NCI-H2029 (cell line): ENCODE data around the gene KCNQ1.

Experiments used
- DNase-seq: peaks from one replicate; lab custom pipeline; 2025; lab: John Stamatoyannopoulos, UW

The KCNQ1 gene

GRCh38 chr11:2747248-2748027 is 302.6 kb downstream of the KCNQ1 start:
- DNase-seq, result no peak

- DNase-seq, result no peak
Observed at GRCh38 chr11:2748061-2748813, 303.4 kb downstream of the KCNQ1 start.

GRCh38 chr11:2748814-2749554 is 304.2 kb downstream of the KCNQ1 start:
- DNase-seq, result no peak

- no peak for DNase-seq
Observed at GRCh38 chr11:2750101-2750681, 305.4 kb downstream of the KCNQ1 start.

GRCh38 chr11:2750682-2751522 is 306.1 kb downstream of the KCNQ1 start:
- peak; percentile 13 for DNase-seq

GRCh38 chr11:2751523-2752203 is 306.9 kb downstream of the KCNQ1 start:
- DNase-seq, result no peak

GRCh38 chr11:2752204-2752770 is 307.5 kb downstream of the KCNQ1 start:
- DNase-seq, result no peak

GRCh38 chr11:2752923-2753322 is 308.1 kb downstream of the KCNQ1 start:
- no peak for DNase-seq

- DNase-seq, result no peak
Observed at GRCh38 chr11:2754008-2754407, 309.2 kb downstream of the KCNQ1 start.

- no peak for DNase-seq
Observed at GRCh38 chr11:2755071-2755470, 310.3 kb downstream of the KCNQ1 start.

- DNase-seq, result no peak
Observed at GRCh38 chr11:2758751-2759150, 313.9 kb downstream of the KCNQ1 start.

- no peak for DNase-seq
Observed at GRCh38 chr11:2759228-2760195, 314.7 kb downstream of the KCNQ1 start.

GRCh38 chr11:2760196-2760871 is 315.5 kb downstream of the KCNQ1 start:
- DNase-seq, result no peak

- no peak for DNase-seq
Observed at GRCh38 chr11:2761131-2762030, 316.6 kb downstream of the KCNQ1 start.

- DNase-seq, result no peak
Observed at GRCh38 chr11:2762031-2762380, 317.2 kb downstream of the KCNQ1 start.

- DNase-seq, result no peak
Observed at GRCh38 chr11:2762451-2762850, 317.6 kb downstream of the KCNQ1 start.

GRCh38 chr11:2763984-2764383 is 319.2 kb downstream of the KCNQ1 start:
- DNase-seq, result no peak

GRCh38 chr11:2765491-2765890 is 320.7 kb downstream of the KCNQ1 start:
- no peak for DNase-seq
